PFSK-1 (cell line): Measurements from ENCODE around the gene SCYGR4.

Experiments used
- POLR2AphosphoS5 ChIP-seq: IDR thresholded peaks from 2 replicates; pipeline ENCODE4 v1.6.1; 2012; ENCODE audit warnings: low read depth, mild to moderate bottlenecking, control low read depth, low read length, moderate library complexity
- TAF1 ChIP-seq: IDR thresholded peaks from 2 replicates; pipeline ENCODE4 v1.6.1; 2012; ENCODE audit warnings: low read length, control low read depth, borderline replicate concordance; ENCODE audit not compliant: insufficient read depth

- TF ChIP-seq POLR2AphosphoS5 (no peak), TAF1 (no peak)
Measured at GRCh38 chr2:227592694-227593387, 24.5 kb upstream of the SCYGR4 start.
